GM18505 (cell line): ENCODE measurements around the gene PRMT2.

Experiments
- ATAC-seq: cut with Tn5 transposase; IDR thresholded peaks from one replicate; pipeline ENCODE4 v1.9.1; 2021; ENCODE audit not compliant: unreplicated experiment
- POLR2A ChIP-seq: IDR thresholded peaks from 4 replicates; pipeline ENCODE4 v1.6.1; 2011; ENCODE audit warnings: borderline replicate concordance; ENCODE audit not compliant: insufficient read depth, insufficient read length; ENCODE audit errors: extremely low read depth

Gene PRMT2

DNA sequence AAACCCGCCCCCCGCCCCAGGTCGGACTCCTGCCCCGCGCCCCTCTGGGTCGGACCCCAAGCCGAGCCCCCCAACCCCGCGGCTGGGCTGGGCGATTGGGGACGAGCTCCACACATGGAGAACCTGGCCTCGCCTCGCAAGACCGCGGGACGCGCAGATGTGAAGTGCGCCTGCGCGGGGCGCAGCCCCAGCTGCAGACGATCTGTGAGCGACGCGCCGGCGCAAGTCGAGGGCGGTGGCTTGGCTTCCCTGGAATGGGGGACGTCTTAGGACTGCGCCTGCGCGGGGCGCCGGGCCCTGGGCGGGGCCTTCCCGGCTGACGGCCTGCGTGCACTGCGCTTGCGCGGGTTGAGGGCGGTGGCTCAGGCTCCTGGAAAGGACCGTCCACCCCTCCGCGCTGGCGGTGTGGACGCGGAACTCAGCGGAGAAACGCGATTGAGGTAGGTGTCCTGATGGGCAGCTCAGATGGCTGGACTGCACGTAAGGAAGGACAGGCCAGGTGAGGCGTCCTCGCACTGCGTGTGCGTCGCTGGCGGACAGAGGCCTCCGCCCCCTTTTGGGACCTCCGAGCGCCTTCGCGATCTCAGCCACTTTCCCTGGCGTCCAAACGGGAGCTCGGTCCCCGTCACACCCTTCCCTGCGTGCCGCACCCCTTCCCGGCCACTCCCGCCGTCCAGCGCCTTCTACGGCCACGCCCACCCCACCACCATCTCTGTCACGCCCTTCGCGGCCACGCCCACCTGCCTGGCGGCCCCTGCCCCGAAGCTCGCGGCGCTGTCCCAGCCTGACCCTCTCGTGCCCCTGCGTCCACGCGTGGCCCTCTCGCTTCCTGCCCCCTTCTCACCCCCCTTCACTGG, at the start of gene PRMT2:
TSS of gene PRMT2 (plus strand) at position 351 of the 857 bp plus-strand sequence. CDS start 1,278 bp downstream, outside the sequence.
- peak; percentile 96 for TF ChIP-seq POLR2A
- ATAC-seq: peak; percentile 90

DNA sequence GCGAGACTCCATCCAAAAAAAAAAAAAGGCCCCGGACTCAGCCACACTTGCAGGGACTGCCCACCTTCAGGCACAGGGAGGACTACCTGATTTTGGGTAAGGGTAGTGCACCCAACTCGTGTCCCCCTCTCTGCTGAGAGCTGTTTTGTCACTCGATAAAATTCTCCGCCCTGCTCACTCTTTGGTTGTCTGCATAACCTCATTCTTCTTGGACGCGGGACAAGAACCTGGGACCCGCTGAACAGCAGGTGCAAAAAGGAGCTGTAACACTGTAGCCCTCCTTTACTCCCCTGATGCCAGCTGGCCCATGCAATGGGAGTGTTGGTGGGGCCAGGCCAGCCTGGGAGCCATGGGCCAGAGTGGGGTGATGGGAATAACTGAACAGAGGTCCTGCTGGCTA, 41.2 kb upstream of the PRMT2 start:
- TF ChIP-seq POLR2A: no peak
- ATAC-seq: no peak

DNA sequence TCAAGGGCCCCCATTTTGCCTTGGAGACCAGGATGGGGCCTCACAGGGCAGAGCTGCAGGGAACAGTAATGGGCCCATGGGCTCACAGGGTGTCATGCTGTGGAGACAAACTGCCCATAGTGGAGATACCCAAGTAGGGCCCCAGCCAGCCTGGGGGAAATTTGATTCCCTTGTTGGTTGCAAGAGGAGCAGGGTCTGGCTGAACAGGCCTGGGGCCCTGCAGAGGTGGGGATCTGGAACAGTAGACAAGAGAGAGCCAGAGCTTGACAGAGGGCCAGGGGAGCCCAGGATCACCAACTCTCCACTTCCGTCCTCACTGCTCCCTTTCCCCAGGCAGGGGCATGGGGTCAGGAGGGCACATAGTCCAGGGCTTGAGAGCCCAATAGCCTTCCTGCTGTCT, 39.3 kb upstream of the PRMT2 start:
- no peak for TF ChIP-seq POLR2A
- ATAC-seq: no peak

DNA sequence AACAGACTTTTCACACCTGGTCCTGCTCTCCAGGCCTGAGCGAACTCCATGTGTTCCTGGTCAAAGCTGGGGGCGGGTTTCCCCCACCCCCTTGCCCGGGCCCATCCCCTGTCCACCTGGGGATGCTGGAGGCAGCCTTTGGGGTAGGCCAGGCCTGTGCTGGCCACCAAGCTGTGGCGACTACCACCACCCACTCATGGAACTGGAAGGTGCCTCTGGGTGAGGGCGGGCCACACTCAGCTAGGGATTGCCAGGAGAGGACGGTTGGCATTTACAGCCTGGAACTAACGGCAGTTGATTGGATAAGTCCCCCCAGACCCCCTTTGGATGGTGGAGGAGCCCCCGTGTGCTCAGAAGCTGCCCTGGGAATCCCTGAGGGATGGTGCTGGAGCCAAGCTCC, 38.4 kb upstream of the PRMT2 start:
- no peak for TF ChIP-seq POLR2A
- ATAC-seq: no peak

DNA sequence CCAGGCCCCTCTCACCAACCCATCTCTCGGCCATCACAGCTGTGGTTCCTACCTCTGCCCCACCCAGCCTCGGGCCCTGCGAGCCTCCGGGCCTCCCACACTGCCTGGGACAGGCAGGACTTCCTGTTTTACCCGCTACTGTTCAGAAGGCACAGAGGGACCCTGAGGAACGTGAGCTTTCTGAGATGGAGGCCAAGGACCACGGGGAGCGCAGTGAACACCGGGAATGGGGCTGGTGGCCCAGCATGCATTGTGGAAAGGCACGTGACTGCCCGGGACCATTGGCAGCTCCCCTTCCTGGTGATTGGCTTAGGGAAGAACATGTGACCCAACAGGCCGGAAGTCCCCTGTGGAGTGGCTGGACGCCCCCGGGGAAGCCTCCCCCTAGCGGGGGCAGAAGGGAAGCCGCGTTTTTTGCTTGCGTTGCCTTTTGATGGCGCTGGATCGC, 37.6 kb upstream of the PRMT2 start:
- no peak for ATAC-seq

DNA sequence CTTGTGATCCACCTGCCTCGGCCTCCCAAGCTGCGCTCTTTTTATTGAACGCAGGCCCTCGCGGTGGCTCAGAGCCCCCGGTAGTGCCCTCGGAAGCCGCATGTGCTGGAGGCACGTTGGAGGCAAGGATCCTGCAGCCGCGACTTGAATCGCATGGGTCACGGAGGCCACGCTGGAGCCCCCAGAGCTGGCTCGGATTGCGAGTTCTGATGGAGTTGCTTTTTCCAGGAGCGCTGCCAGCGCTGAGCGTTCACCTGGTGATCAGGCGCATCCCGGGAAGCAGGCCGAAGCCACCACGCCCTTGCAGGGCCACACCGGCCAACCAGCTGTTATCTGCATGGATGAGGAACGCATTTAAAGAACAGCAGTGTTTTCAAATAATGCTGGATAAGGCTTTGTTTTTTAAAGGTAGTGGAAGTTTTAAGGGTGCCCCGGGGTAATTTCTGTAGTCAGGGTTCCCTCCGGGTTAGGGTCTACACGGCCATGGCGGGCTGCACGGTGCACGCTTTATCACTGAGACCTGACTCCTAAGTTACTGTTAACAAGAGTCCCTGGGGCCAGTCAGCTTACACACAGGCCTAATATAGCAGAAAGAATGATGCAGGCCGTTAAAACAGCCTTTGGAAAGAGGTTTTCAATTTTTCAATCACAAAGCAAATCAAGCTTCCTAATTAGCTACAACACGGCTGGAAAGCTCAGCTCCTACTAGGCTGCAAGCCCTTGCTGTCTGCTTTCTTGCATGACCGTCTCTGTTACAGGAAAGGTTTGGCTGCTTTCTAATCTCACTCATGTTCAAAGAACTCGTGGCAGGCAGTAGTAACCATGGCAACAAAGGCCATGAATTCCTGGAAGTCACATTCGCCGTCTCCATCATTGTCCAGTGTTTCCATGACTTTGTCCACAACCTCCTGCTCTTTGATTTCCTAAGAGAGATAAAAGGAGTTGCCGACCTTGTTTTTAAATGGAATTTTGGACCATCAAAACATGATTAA, 36.6 kb upstream of the PRMT2 start:
- TF ChIP-seq POLR2A: no peak
- ATAC-seq: no peak

More for the DNA sequence above, 37.6 kb upstream of the PRMT2 start:
- TF ChIP-seq POLR2A: no peak

DNA sequence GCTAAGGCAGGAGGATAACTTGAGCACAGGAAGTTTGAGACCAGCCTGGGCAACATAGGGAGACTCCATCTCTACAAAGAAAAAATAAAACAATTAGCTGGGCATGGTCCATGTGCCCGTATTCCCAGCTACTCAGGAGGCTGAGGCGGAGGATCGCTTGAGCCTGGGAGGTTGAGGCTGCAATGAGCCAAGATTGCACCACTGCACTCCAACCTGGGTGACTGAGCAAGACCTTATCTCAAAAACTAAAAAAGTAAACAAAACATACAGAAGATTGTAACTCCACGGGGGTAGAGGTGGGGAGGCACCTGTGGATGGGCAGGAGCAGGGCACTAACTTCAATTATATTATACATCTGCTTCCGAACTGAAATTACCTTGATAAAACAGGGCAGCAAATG, 35.2 kb upstream of the PRMT2 start:
- TF ChIP-seq POLR2A: no peak
- no peak for ATAC-seq

DNA sequence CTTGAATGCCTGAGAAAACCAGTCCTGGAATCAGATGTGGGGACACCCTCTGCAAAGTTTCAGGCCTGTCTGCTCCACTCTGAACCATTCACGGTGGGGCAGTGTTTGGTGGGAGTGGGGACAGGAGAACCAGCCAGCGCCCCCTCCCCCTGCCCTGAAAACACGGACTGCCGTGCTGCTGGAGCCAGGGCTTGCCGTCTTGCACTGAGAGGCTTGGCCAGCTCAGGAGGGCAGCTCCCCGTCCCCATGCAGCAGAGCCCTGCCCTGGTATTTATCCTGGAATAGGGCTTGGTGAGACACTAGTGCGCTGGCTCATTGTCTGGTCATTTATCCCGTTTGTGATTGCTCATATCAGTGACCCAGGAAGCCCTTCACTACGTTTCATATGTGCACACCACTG, 34.5 kb upstream of the PRMT2 start:
- TF ChIP-seq POLR2A: no peak

DNA sequence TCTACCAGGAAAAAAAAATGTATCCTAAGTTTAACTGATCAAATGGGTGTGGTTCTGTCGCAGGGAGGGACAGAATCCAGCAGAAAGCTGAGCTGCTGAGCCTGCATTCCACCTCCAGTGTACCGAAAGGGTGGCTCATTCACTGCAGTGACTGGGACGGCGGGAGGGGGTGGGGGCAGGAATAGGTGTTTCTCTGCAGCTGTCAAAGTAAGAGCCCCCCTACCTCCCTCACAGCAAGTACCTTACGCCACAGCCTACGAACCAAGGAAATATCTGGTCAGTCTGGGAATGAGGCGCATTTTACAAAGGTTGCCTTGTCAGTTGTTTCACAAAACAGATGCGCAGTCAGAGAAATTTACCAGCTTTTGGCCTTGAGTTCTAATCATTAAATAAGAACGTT, 32.2 kb upstream of the PRMT2 start:
- no peak for ATAC-seq
- no peak for TF ChIP-seq POLR2A

More for the DNA sequence above, 34.5 kb upstream of the PRMT2 start:
- no peak for ATAC-seq

DNA sequence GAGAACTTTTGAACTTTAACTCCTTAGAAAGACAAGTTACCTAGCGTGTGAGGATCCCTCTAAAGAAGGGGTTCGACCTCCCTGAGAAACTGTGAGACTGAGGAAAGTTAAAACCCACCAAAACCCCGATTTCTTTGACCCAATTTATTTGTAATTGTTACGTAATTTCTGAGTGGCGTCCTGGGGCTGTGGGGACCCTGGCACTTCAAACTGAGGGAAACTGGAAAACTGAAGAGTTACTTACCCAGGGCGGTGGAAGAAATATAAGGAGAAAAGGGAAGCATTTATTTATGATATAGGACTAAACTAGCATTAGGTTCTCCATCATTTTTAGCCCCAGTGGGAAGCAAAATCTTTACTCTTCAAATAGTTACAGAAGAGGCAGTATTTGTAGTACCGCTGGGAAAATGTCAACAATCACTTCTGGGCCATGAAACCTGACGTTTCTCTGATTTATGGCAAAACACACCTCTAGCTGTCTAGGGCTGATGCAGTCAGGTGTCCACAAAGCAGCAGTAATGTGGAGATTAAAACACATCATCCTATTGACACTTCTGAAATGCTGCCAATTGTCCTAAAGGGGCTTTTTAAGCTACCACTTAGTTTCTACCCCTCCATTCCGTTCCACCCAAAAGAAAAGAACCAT, 31.0 kb upstream of the PRMT2 start:
- ATAC-seq: no peak
- TF ChIP-seq POLR2A: no peak

DNA sequence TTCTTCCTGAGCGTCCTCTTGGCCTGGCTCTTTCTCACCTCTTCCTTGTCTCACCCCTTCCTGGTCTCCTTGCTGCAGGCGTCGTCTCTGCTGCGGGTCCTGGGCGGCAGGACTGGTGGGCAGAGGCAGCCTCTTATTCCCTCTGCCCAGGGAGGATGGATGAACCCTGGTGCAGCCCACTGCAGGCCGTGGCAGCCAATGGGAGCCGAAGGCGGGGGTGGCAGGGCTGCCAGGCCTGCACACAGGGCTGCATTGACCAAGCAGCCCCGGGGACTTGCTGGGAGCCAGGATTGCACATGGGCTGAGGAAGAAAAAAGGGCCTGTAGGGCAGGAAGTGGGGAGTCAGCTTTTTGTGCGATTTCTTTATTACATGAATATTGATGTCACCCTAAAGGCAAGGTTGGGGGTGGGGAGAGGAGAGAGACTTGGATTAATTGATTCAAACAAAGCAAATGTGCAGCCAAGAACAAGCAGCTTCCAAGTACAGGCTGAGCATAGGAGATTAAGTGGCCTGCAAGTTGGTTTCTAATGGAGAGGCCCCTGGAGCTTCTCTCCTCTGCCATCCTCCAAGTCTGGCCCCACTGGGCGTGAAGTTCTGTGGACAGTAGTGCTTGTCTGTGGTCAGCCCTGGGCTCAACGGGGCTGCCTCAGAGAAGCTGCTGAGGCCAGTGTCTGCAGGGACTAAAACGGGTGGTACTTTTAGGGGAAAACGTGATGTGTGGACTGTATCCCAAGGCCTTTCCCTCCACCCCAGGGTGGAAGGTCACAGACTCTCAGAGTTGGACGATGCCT, 30.3 kb upstream of the PRMT2 start, which contains the start of gene S100B:
TSS of gene S100B (minus strand) at position 108 of the 792 bp plus-strand sequence. CDS start 2,667 bp downstream, outside the sequence.
- no peak for ATAC-seq
- TF ChIP-seq POLR2A: no peak

DNA sequence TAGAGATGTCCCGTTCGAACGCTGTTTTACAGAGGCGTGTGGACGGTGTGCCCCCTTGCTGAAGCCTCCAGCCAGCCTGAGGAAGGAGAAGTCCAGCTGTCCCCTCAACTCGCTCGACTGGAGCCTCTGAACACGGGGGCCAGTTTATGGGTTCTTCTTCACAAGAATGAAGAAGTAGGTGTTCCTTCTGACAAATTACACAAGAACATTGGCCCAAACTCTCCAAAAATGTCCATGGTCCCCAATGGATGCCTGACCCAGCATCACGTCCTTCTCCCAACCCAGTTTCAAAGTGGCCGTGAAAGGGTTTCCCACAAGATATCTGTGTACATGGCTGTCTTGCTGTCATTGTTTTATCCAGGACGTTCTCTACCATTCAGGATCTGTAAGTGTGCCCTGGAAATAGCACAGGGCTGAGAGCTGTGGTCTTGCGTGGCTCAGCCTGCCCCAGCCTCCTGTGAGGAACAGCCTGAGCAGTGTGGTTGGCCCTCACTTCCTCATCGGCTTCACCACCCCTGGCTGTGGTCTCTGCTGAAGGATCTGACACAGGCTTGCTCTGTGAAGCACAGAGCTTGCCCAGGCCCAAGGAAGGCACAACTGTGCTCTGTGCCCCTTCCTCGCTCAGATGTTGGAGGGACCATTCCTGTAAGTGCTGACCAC, 29.6 kb upstream of the PRMT2 start:
- peak; percentile 64 for ATAC-seq
- TF ChIP-seq POLR2A: no peak

DNA sequence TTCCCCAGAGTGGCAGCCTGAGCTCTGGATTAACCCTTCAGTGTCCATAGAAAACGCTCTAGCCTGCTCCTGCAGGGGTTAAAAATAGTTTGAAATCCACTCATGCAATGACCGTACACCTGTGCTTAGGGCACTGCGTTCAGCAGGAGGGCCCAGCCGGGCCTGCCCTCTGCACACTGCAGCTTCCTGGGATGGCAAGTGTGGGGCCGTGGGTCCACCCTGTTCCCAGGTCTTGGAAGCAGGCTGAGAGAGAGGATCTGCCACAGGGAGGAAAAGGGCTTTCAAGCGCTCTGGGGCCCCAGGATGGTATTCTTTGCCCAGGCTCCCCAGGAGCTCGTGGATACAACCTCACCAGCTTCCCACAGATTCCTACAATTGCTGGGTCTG, 29.1 kb upstream of the PRMT2 start:
- ATAC-seq: peak; percentile 10

More for the DNA sequence above, 29.1 kb upstream of the PRMT2 start:
- TF ChIP-seq POLR2A: no peak
